HG03457 (cell line): ENCODE results near the gene RBM27.
"Not testable (repeated sequence)": the region's sequence is repeated elsewhere in the genome, so short reads cannot be mapped to it uniquely, and the experiment has no call there.

Experiments
- ATAC-seq: cut with Tn5 transposase; IDR thresholded peaks from one replicate; pipeline ENCODE4 v1.9.1; 2021; ENCODE audit warnings: moderate number of reproducible peaks; ENCODE audit not compliant: unreplicated experiment

RBM27 gene

DNA sequence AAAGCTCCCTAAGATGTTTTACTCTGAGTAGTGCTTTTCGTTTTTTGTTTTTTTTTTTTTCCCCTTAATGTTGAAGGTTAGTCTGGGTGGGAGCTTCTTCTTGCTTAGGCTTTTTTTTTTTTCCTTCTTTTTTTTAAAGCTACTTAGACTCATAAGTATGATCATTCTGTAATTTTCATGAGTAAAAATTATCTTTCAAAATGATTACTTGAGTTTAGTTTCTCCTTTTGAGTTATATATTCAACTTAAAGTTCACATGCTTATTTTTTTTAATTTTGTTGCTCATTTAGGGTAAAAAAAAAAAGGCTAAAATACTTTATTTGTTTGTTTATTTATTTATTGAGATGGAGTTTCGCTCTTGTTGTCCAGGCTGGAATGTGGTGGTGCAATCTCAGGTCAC, 2.9 kb downstream of the RBM27 start:
- no peak for ATAC-seq

DNA sequence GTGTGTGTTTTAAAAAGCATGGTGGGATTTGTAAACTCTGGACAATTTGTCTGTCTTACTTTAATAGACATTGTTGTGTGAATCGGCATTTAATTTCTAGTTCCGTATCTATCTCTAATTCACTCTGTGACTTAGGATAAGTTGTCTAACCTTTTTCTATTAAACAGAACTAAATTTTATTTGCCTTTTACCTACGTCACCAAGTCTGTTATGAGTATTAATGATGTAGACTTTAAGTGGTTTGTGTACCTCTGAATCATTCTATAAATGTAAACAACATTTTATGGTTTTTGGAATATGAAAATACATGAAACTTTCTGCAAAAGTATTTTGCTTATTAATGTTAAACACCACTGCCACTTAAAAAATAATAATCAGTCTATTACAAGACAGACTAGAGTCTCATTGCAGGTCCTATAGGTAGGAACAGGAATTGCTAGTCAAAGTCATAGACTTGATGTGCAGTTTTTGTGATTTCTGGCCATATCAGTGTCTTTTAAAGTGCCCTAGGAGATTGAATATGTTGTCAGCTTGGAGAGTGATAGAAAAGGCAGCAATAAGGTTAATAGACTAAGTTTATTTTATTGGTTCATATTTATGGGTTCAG, 5.6 kb downstream of the RBM27 start:
- ATAC-seq = no peak

DNA sequence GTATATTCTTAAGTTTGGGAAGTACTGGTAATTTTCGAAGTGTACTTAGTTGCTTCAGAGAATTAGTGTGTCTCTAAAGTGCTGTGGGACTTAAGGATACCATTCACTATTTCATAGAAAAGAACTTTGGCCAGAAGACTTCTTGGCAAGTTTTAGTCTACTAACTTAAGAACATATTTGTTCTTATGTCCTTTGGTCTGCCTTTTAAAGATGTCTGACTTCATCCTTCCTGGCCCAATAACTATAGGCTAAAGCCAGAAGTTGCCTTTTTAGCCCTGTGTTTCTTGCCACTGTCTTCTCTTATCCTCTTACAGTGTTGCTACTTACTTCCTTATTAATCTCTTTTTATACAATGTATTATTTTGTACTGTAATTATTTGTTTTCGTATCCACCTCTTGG, 6.3 kb downstream of the RBM27 start:
- ATAC-seq = no peak

DNA sequence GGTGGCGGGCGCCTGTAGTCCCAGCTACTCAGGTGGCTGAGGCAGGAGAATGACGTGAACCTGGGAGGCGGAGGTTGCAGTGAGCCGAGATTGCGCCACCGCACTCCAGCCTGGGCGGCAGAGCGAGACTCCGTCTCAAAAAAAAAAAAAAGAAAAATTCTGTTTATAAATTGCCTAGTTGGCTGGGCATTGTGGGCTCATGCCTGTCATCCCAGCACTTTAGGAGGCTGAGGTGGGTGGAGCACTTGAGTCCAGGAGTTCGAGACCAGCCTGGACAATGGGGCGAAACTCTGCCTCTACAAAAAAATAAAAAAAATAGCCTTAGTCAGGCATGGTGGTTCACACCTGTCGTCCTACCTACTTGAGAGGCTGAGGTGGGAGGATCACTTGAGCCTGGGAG, 7.4 kb downstream of the RBM27 start:
- not testable (repeated sequence) for ATAC-seq

DNA sequence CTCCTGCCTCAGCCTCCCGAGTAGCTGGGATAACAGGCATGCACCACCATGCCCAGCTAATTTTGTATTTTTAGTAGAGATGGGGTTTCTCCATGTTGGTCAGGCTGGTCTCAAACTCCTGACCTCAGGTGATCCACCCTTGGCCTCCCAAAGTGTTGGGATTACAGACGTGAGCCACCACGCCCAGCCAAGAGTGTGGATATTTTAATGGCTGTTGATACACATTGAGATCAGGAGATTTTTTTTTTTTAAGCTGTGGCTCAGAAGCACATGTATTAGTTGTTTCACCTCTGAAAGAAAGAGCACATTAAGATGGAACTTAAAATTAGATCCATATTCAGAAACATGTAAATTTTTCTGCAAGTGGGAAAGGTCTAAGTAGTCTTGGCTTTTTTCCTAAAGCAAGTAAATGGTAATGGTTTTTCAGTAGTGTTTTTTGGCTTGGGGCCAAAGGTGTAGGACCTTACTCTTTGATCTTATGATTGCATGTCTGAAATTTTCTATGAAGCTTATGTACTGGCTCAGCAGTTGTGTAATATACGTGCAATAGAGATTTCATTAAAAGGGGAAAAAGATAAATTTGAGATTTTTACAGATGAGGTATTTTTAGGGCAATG, 9.9 kb downstream of the RBM27 start:
- ATAC-seq = no peak

DNA sequence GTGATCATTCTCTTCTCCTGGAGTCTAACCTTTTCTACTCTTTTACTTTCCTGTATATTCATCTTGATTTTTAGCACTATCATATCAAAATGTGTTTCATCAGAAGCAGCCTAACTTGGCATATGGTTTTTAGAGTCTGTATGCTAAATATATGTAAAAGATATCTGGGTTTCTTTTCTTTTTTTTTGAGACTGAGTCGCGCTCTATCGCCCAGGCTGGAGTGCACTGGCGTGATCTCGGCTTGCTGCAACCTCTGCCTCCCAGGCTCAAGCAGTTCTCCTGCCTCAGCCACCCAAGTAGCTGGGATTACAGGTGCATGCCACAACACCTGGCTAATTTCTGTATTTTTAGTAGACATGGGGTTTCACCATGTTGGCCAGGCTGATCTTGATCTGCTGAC, 11.5 kb downstream of the RBM27 start:
- not testable (repeated sequence) for ATAC-seq

DNA sequence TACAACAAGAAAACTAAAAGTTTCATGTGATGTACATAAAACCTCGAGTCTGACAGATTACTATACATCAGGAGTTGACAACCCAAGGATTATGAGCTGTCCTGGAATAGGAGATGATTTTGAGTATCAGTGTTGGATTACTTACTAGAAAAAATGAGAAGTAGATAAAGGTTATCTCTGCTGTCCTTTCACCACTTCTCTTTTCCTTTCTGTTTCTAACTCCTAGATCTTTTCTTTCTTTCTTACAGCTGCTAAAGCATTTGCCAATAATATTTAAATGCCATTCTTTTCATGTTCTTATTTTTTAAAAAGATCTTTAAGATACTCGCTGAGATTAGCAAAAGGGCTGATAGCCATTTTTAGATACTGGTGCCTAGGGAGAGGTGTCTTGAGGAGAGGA, 14.8 kb downstream of the RBM27 start:
- no peak for ATAC-seq

DNA sequence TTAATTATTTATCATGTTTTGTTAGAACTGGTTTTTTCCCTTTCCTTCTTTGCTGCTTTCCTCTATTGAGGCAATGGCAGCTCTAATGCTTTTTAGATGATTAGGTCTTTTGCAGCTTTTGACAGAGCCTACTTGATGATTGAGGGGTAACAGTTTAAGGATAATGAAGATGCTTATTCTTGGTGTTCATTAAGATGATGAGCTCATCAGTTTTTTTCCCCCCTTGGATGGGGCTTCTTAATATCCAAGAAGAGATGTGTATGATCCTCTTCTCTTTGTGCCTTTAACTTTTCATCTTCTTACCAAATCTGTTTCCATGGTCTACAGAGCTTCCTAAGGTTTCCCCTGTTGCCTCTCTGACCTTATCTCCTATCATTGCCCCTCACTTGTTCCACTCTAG, 15.8 kb downstream of the RBM27 start:
- no peak for ATAC-seq

DNA sequence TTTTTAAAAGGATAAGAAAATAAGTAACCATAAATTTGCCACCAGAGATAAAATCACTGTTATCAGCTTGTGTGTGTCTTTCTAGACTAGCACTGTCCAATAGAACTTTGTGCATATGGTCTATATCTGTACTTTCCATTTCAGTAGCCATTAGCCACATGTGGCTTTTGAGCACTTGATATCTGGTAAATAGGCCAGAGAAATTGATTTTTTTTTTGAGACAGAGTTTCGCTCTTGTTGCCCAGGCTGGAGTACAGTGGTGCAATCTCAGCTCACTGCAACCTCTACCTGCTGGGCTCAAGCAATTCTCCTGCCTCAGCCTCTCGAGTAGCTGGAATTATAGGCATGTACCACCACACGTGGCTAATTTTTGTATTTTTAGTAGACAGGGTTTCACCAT, 17.8 kb downstream of the RBM27 start:
- no peak for ATAC-seq

DNA sequence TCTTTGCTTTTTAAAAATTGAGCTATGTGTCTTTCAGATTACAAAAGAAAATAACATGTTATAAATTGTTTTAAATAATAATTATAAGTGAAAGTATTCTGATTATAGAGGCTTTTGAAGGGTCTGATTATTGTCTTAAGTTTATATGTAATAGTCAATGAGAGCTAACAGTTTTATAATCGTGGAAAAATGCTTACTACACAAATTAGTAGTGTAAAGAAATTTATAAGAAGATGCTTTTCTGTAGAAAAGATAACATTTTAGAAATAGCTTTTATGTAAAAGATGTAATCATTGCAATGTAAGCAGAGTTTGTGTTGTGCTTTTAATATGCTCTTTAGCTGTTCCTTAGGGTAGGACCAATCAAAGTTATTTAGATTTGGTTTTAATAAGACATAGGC, 18.6 kb downstream of the RBM27 start:
- ATAC-seq = no peak

DNA sequence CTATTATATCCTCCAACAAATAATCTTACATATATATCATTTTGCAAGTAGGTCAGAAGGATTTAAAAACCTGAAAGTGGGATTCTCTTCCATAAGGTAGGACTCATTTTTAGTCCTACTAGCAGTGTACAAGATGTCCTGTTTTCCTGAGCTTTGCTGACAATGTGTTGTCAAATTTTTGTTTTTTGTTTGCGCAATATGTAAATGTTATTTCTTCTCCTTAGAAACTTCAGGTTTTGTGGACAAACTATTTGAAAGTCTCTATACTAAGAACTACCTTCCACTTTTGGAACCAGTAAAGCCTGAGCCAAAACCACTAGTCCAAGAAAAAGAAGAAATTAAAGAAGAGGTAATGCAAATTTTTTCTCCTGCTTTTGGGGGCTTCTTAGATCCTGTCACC, 19.8 kb downstream of the RBM27 start:
- ATAC-seq = no peak

DNA sequence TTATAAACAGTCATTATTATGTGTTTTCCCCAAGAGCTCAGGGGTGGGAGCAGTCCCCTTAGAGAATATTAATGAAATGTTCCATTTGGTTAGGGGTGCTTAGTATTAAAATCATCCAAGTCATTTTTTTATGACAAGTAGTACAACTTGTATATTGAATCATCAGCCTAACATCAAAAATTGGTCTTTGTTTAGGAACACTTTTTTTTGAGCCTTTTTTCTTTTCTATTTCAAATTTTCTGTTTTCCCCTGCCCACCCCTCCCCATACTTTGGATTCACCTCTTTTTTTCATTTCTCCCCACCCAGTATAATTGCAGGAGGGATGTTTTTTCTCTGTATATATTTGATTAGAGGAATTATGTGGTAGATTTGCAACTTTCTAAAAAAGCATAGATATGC, 25.8 kb downstream of the RBM27 start:
- ATAC-seq = no peak

DNA sequence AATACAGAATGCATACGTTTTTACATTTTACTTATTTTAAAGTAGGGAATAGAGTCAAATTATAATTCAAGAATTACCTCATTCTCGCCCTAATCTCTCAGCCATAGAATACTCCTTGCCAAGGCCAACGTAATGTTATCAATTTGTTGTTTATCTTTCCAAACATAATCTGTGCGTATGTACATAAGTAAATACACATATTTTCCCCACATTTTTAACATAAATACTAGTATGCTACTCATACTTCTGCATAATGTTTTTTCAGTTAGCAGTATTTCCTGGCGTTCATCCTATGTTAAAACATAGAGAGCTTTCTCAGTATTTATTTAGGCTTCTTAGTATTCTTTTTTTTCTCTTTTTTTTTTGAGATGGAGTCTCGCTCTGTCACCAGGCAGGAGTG, 28.8 kb downstream of the RBM27 start:
- ATAC-seq = no peak

DNA sequence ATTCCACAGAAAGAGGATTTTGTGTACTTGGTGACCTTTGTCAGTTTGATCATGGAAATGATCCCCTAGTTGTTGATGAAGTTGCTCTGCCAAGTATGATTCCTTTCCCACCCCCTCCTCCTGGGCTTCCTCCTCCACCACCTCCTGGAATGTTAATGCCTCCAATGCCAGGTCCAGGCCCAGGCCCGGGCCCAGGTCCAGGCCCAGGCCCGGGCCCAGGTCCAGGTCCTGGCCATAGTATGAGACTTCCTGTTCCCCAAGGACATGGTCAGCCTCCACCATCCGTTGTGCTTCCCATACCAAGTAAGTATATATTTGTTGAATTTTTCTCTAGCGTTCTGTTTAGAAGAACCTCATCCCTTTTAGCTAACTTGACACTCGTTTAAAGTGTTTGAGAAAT, 30.0 kb downstream of the RBM27 start:
- no peak for ATAC-seq

DNA sequence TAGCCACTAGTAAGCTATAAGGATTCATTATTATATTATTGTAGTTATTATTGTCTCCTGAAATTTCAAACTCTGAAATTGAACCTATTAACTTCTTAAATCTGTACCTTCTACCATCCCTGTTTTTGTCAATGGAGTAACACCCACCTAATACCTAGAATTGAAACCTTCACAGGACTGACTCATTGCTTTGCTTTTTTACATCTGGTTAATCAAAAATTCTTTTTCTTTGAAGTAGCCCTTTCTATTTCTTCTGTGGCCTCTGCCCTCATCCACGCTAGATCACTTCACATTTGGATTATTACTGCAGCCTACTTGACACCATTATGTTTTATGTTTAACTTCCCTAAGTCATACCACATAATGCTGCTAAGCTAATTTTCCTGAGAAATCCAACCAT, 35.6 kb downstream of the RBM27 start:
- no peak for ATAC-seq

DNA sequence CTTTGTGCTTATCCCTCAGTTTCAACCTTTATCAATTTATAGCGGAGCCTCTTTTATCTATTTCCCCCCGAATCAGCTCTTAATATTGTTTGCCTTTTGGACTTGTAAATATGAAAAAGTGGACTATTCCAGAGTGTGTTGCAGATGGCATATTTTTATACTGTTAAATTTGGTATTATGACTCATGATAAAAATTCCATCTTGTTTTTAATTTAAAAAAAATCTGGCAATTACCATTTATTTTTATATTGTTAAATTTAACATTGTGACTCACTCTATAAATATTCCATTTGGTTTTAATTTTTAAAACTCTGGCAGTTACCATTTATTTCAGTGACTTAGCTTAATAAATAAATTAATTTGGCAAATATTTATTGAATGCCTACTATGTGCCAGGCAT, 37.5 kb downstream of the RBM27 start:
- no peak for ATAC-seq

DNA sequence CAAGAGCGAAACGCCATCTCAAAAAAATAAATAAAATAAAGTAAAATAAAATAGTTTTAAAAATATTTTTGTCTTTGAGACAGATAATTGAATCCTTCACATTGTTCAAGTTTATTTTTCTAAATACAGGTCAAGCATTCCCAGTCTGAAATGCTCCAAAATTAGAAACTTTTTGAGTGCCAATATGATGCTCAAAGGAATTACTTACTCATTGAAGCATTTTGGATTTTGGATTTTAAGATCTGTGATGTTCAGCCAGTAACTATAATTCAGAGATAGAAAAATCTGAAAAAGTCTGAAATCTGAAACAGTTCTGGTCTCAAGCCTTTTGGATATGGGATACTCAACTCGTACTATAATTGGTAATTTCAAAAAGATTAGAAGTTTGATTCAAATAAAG, 39.8 kb downstream of the RBM27 start:
- ATAC-seq = no peak

DNA sequence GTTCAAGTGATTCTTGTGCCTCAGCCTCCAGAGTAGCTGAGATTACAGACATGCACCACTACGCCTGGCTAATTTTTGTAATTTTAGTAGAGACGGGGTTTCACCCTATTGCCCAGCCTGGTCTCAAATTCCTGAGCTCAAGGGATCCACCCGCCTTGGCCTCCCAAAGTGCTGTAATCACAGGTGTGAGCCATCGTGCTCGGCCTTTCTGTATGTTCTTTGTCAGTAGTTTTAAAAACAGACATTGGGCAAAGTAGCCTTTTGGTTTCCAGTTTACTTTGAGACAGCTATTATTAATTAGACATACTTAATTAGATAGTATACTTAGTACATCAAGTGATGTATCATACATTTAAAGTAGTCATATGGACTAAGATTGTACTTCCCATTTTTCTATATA, 45.2 kb downstream of the RBM27 start:
- no peak for ATAC-seq

DNA sequence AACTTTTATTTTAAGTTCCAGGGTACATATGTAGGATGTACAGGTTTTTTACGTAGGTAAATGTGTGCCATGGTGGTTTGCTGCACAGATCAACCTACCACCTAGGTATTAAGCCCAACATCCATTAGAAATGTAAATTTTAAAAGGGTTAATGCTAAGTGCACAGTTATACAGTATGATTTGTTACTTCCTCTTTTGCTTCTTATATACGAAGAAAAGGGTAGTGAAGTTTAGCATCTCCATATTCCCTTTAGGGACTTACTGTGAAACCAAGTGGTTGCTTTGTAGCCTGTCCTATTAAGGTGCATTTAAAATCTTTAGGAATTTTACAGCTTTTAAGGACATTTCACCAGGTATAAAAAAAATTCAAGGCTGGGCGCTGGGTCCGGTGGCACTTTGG, 46.4 kb downstream of the RBM27 start:
- ATAC-seq = peak; percentile 51
